Tibial artery (tissue), 4 donors: ENCODE results near the gene ALX4.

Source experiments
- DNase-seq, 2 donors: peaks; one replicate each; pipeline ENCODE4 v3.0.0-alpha.2; 2019
- H3K27ac ChIP-seq, 2 donors: fragments of 200-600 bp; sonication (generic) in 1 of 2; 1 replicate in 1 of 2; 2 replicates in 1 of 2; pipeline ENCODE4 v1.5.1; 2018 to 2019; ENCODE audit warnings: mild to moderate bottlenecking in 1 of 2
- H3K27me3 ChIP-seq, 2 donors: fragments of 200-600 bp; sonication (generic) in 1 of 2; one replicate each; pipeline versions ENCODE4 v1.5.1 to v1.6.0; 2016 to 2019
- H3K36me3 ChIP-seq, 3 donors: fragments of 200-600 bp; sonication (generic) in 2 of 3; one replicate each; pipeline ENCODE4 v1.5.1; 2016 to 2019; ENCODE audit warnings: mild to moderate bottlenecking in 2 of 3
- H3K4me1 ChIP-seq, 4 donors: fragments of 200-600 bp; sonication (generic) in 2 of 4; 1 replicate in 3 of 4; 2 replicates in 1 of 4; pipeline ENCODE4 v1.5.1; 2016 to 2019
- H3K4me3 ChIP-seq, 2 donors: fragments of 200-600 bp; sonication (generic) in 1 of 2; 1 replicate in 1 of 2; 2 replicates in 1 of 2; pipeline ENCODE4 v1.5.1; 2018 to 2019; ENCODE audit warnings: mild to moderate bottlenecking in 2 of 2
- H3K9me3 ChIP-seq, 3 donors: fragments of 200-600 bp; sonication (generic) in 1 of 3; one replicate each; pipeline ENCODE4 v1.5.1; 2016 to 2019
- CTCF ChIP-seq, 2 experiments: fragments of 200-600 bp in 1 of 2; fragments of 450-650 bp in 1 of 2; IDR thresholded peaks; one replicate each; pipeline ENCODE4 v1.5.1; 2017 to 2019; ENCODE audit warnings: antibody characterized with exemption in 2 of 2, mild to moderate bottlenecking in 1 of 2, moderate library complexity in 1 of 2
- intact Hi-C: fragments of 100-400 bp; cut with DNase I; formaldehyde crosslinking; loops from one replicate; pipeline ENCODE4 v1.15.0; 2023; ENCODE audit warnings: low total_unique reads

The ALX4 gene

GRCh38 chr11:44258190-44258489 is 51.8 kb downstream of the ALX4 start:
- Histone ChIP-seq H3K27ac (no peak overlapping the region), H3K4me1 (no peaks in the 10 kb centered on the region), H3K9me3 (peaks cover 0 to under 1% (median under 1%) of the 10 kb centered on the region in 3 donors), H3K36me3 (peaks cover 0 to 3% (median 0%) of the 10 kb centered on the region in 3 donors), H3K27me3 (no peaks in the 10 kb centered on the region), H3K4me3 (no peak overlapping the region)
- DNase-seq, result no peak
- TF ChIP-seq CTCF (IDR thresholded peaks at IDR 0.05), result no peak
- intact Hi-C loops, result no loop called here

GRCh38 chr11:44257338-44258189 is 52.4 kb downstream of the ALX4 start:
- H3K27me3 ChIP-seq, result no peaks in the 10 kb centered on the region
- no peak overlapping the region for H3K27ac ChIP-seq
- intact Hi-C loops, result no loop called here
- no peak for DNase-seq
- peaks cover 0 to 9% (median 0%) of the 10 kb centered on the region in 3 donors for H3K36me3 ChIP-seq
- no peak for TF ChIP-seq CTCF (IDR thresholded peaks at IDR 0.05)
- H3K4me3 ChIP-seq, result no peak overlapping the region
- no peaks in the 10 kb centered on the region for H3K4me1 ChIP-seq
- peaks cover 0 to 6% (median 5%) of the 10 kb centered on the region in 3 donors for H3K9me3 ChIP-seq

GRCh38 chr11:44256673-44257291 is 53.2 kb downstream of the ALX4 start:
- intact Hi-C loops, result no loop called here
- Histone ChIP-seq H3K36me3 (peaks cover 0 to 9% (median 0%) of the 10 kb centered on the region in 3 donors), H3K27ac (no peak overlapping the region), H3K4me3 (no peak overlapping the region), H3K9me3 (peaks cover 0 to 11% (median 5%) of the 10 kb centered on the region in 3 donors), H3K4me1 (no peaks in the 10 kb centered on the region), H3K27me3 (no peaks in the 10 kb centered on the region)
- TF ChIP-seq CTCF (IDR thresholded peaks at IDR 0.05), result no peak
- no peak for DNase-seq

- no peak for TF ChIP-seq CTCF (IDR thresholded peaks at IDR 0.05)
- intact Hi-C loops, result no loop called here
- Histone ChIP-seq H3K4me1 (no peaks in the 10 kb centered on the region), H3K27ac (no peak overlapping the region), H3K4me3 (no peak overlapping the region), H3K9me3 (peaks cover 0 to 11% (median 5%) of the 10 kb centered on the region in 3 donors), H3K36me3 (peaks cover 0 to 11% (median 0%) of the 10 kb centered on the region in 3 donors), H3K27me3 (no peaks in the 10 kb centered on the region)
- no peak for DNase-seq
These were observed 54.4 kb downstream of the ALX4 start for GRCh38 chr11:44255406-44256071.

DNA sequence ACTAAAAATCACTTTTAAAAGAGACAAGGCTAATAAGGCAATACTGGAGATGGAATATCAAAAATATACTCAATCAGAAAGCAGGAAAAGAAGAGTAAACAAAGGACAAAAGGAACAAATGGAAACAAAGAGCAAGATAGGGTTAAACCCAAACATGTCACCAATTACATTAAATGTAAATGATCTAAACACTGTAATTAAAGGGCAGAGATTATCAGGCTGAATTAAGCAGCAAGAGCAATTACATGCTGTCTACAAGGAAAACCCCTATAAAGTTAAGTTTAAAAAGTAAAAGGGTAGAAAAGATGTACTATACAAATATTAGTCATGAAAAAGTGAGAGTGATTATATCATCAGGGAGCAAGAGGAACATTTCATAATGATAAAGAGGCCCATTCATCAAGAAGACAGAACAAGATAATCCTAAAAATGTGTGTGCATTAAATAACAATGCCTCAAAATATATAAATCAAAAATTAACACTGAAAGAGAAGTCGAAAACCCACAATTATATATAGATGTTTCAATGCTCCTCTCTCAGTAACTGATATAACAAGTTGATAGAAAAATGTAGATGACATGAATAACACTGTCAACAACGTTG is 56.8 kb downstream of the ALX4 start:
- DNase-seq, result no peak
- no peak overlapping the region for H3K4me3 ChIP-seq
- peaks cover 0 to 11% (median 5%) of the 10 kb centered on the region in 3 donors for H3K9me3 ChIP-seq
- H3K4me1 ChIP-seq, result peaks cover 0 to 5% (median 1%) of the 10 kb centered on the region in 4 donors
- peaks cover 5 to 15% (median 7%) of the 10 kb centered on the region in 3 donors for H3K36me3 ChIP-seq
- H3K27ac ChIP-seq, result no peak overlapping the region
- intact Hi-C loops, result no loop called here
- H3K27me3 ChIP-seq, result no peaks in the 10 kb centered on the region
- no peak for TF ChIP-seq CTCF (IDR thresholded peaks at IDR 0.05)
